LNCaP clone FGC (cell line): ENCODE data around the gene KRTAP4-5.

Source experiments
- DNase-seq: peaks from one replicate; pipeline ENCODE4 v3.0.0-alpha.2; 2011; ENCODE audit warnings: low read depth
- H3K4me3 ChIP-seq: 2 replicates; pipeline ENCODE4 v1.5.1; 2011; ENCODE audit warnings: mild to moderate bottlenecking, low read depth, low read length, control low read depth
- CTCF ChIP-seq: IDR thresholded peaks from 2 replicates; pipeline ENCODE4 v1.5.1; 2012; ENCODE audit warnings: mild to moderate bottlenecking; ENCODE audit not compliant: control insufficient read depth, insufficient read depth; ENCODE audit errors: extremely low read depth

Gene KRTAP4-5

GRCh38 chr17:41178843-41179616 lies 29.4 kb upstream of the KRTAP4-5 start:
- no peak for DNase-seq
- TF ChIP-seq CTCF, result no peak
- no peak overlapping the region for H3K4me3 ChIP-seq

- no peak for DNase-seq
- H3K4me3 ChIP-seq, result no peak overlapping the region
- TF ChIP-seq CTCF, result no peak
These were observed 28.7 kb upstream of the KRTAP4-5 start for GRCh38 chr17:41178341-41178740.

GRCh38 chr17:41177727-41178271 lies 28.2 kb upstream of the KRTAP4-5 start, which contains the start of gene KRTAP4-2:
KRTAP4-2 (minus strand) TSS chr17:41178221; CDS start chr17:41178164, 57 bp downstream.
- no peak for DNase-seq
- no peak for TF ChIP-seq CTCF

GRCh38 chr17:41176744-41177387 lies 27.2 kb upstream of the KRTAP4-5 start:
- no peak for DNase-seq
- no peak overlapping the region for H3K4me3 ChIP-seq
- TF ChIP-seq CTCF, result no peak

More at GRCh38 chr17:41177727-41178271, 28.2 kb upstream of the KRTAP4-5 start, which contains the start of gene KRTAP4-2:
- no peak within 1 kb of the TSS for H3K4me3 ChIP-seq

- no peak for TF ChIP-seq CTCF
- DNase-seq, result no peak
- no peak overlapping the region for H3K4me3 ChIP-seq
These were observed 22.3 kb upstream of the KRTAP4-5 start for GRCh38 chr17:41171886-41172285.

GRCh38 chr17:41168121-41168520 lies 18.5 kb upstream of the KRTAP4-5 start, which contains the start of gene KRTAP4-3:
KRTAP4-3 (minus strand) TSS chr17:41168221; CDS start chr17:41168172, 49 bp downstream.
- no peak for DNase-seq
- H3K4me3 ChIP-seq, result no peak within 1 kb of the TSS
- TF ChIP-seq CTCF, result no peak
